Stomach smooth muscle (tissue), 2 donors: ENCODE data around the gene CNDP1.

Experiments
- H3K27ac ChIP-seq: one replicate; pipeline ENCODE4 v1.7.0; 2013; ENCODE audit warnings: mild to moderate bottlenecking, low read length, inconsistent platforms
- H3K27me3 ChIP-seq, 2 donors: one replicate each; pipeline ENCODE4 v1.7.0; 2013; ENCODE audit warnings: low read length in 2 of 2; ENCODE audit not compliant: insufficient read depth in 2 of 2, control insufficient read depth in 1 of 2
- H3K36me3 ChIP-seq, 2 donors: one replicate each; pipeline ENCODE4 v1.7.0; 2013; ENCODE audit warnings: low read length in 2 of 2; ENCODE audit not compliant: control insufficient read depth in 2 of 2, insufficient read depth in 2 of 2
- H3K4me1 ChIP-seq: one replicate; pipeline ENCODE4 v1.7.0; 2013; ENCODE audit warnings: low read length; ENCODE audit not compliant: control insufficient read depth, insufficient read depth
- H3K4me3 ChIP-seq, 2 donors: one replicate each; pipeline ENCODE4 v1.7.0; 2013; ENCODE audit warnings: low read length in 2 of 2
- H3K9ac ChIP-seq, 2 donors: one replicate each; pipeline ENCODE4 v1.7.0; 2013; ENCODE audit warnings: low read length in 2 of 2, mild to moderate bottlenecking in 1 of 2
- H3K9me3 ChIP-seq, 2 donors: one replicate each; pipeline ENCODE4 v1.7.0; 2013; ENCODE audit warnings: low read length in 2 of 2; ENCODE audit not compliant: control insufficient read depth in 2 of 2
- donor health status: healthy.
- donor health status: Pancreatic carcinoma.

The CNDP1 gene

DNA sequence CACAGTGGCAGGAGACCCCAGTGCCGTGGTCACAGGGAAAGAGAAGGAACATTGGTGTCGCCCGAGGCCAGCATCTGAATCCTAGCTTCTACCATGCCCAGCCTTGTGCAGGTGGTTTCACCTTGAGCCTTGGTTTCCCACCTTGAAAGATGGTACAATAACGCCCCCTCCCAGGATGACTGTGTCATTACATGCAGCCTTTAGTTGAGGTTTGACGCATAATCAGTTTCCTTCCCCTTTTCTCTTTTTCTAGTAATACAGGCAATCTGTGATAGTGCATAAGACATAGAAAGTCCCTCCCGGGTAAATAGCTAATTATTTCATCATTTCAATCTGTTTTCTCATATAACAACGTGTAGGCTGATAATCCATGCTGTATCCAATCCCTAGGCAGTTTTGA, 33.5 kb downstream of the CNDP1 start:
- H3K4me1 ChIP-seq: no peaks in the 10 kb centered on the region
- no peak overlapping the region for H3K9ac ChIP-seq
- H3K27ac ChIP-seq: no peak overlapping the region
- H3K27me3 ChIP-seq: peaks cover 0 to 3% of the 10 kb centered on the region in 2 donors
- H3K36me3 ChIP-seq: no peaks in the 10 kb centered on the region
- H3K9me3 ChIP-seq: no peaks in the 10 kb centered on the region
- H3K4me3 ChIP-seq: no peak overlapping the region

DNA sequence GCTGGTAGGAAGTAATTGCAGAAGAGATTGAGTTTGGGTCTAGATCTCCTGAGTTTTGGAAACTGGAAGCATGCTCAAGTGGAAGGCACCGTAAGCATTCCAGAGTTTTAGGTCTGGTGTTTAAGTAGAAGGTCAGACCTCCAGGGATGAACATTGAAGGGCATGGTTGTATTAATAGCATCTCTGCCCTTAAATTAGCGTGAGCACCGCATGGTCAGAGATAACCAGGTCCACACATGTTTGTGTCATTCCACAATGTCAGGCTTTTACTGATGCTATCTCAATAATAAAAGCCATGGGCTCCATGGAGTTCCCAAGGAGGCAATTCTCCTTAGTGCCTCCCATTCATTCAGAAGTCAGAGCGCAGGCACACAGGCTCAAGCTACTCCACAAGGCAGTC, 35.1 kb downstream of the CNDP1 start:
- Histone ChIP-seq H3K27me3 (peaks cover 0 to 3% of the 10 kb centered on the region in 2 donors), H3K9me3 (no peaks in the 10 kb centered on the region), H3K4me1 (no peaks in the 10 kb centered on the region), H3K4me3 (no peak overlapping the region), H3K27ac (no peak overlapping the region), H3K36me3 (no peaks in the 10 kb centered on the region), H3K9ac (no peak overlapping the region)

DNA sequence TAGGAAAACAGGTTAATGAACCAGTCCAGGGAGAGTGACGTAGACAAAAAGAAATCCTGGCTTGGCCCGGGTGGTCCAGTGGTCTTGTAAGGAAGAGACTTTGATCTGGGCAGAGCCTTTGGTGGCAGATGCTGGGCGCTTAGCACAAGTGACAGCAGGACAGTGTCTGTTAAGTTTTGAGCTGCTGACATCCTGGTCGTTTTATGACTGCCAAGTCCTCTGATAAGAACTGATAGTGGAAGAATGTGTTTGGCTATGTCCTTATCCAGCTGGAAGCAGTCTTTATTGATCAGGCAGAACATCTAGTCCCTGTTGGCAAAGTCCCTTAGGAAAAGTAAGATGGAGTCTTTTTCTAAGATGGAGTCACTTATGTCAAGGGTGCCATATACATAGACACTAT, 36.0 kb downstream of the CNDP1 start:
- Histone ChIP-seq H3K9ac (no peak overlapping the region), H3K36me3 (no peaks in the 10 kb centered on the region), H3K4me1 (no peaks in the 10 kb centered on the region), H3K27me3 (peaks cover 0 to 3% of the 10 kb centered on the region in 2 donors), H3K4me3 (no peak overlapping the region), H3K9me3 (no peaks in the 10 kb centered on the region), H3K27ac (no peak overlapping the region)

DNA sequence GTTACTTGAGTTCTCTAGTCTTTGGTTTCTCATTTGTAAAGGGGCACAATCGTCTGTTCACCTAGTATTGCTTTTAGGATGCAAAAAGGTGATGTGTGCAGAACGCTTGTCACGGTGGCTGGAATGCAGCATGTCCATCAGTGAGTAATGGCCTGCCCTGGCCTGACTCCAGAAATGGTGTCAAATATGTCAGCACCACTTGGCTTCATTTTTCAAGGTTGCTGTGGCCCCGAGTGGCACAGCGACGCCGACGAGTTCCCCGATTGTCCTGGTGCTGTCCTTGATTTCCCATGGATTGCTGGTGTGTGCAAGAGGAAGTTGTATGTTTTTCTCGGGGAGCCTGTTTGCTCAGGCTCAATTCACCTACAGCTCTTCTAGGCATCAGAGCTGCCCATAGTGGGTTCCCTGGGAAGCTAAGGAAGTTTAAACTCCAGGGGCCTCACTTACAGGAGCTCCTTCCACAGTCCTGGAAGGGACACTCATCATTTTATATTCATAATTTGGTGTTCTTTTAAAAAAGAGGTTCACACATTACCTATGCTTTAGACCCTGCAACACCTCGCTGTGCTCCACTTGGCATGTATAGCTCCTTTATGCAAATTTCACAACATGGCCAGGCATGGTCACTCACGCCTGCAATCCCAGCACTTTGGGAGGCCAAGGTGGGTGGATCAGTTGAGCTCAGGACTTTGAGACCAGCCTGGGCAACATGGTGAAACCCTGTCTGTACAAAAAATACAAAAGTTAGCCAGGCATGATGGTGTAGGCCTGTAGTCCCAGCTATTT, 37.8 kb downstream of the CNDP1 start:
- no peaks in the 10 kb centered on the region for H3K36me3 ChIP-seq
- H3K4me3 ChIP-seq: no peak overlapping the region
- no peak overlapping the region for H3K9ac ChIP-seq
- no peaks in the 10 kb centered on the region for H3K9me3 ChIP-seq
- H3K27ac ChIP-seq: no peak overlapping the region
- no peaks in the 10 kb centered on the region for H3K4me1 ChIP-seq
- peaks cover 3 to 4% of the 10 kb centered on the region in 2 donors for H3K27me3 ChIP-seq

DNA sequence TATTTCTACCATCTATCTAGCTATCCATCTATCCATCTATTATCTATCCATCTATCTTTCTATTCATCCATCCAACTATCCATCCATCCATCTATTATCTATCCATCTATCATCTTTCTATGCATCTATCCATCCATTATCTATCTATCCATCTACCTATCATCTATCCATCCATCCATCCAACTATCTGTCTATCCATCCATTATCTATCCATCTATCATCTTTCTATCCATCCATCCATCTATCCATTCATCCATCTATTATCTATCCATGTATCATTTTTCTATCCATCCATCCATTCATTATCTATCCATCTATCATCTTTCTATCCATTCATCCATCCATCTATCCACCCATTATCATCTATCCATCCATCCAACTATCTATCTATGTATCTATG, 38.8 kb downstream of the CNDP1 start:
- Histone ChIP-seq H3K9ac (no peak overlapping the region), H3K9me3 (no peaks in the 10 kb centered on the region), H3K36me3 (no peaks in the 10 kb centered on the region), H3K4me1 (no peaks in the 10 kb centered on the region), H3K27ac (no peak overlapping the region), H3K27me3 (peaks cover 3 to 4% of the 10 kb centered on the region in 2 donors), H3K4me3 (no peak overlapping the region)

DNA sequence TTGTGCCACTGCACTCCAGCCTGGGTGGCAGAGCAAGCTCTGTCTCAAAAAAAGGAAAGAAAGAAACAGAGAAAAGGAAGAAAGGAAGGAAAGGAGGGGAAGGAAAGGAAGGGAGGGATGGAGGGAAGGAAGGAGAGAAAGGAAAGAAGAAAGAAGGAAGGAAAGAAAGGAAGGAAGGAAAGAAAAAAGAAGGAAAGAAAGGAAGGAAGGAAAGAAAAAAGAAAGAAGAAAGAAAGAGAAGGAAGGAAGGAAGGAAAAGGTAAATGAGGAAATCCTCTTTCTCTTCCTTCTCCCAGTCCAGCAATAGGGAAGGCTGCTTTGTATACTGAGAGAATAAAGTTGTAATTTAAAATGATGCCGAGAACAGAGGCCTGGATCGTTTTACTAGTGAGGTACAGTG, 40.6 kb downstream of the CNDP1 start:
- H3K27ac ChIP-seq: no peak overlapping the region
- no peaks in the 10 kb centered on the region for H3K36me3 ChIP-seq

DNA sequence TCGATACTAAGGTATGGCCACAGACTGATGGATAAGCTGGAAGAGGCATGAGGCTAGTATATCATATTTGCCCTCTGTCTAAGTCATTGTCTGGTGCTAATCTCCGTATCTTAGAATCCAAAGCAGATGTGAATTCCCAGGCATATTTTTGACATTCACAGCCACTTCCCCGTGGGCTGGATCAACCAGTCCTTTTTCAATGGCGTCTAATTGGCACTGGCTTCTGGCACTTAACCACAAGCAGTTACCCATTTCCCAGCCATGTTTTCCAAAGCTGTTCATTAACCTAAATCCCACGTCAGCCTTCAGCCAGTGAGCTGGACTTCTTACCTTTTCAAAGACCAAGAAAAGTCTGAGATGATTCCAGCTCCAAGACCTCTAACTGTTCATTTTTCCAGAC, 42.7 kb downstream of the CNDP1 start:
- Histone ChIP-seq H3K36me3 (no peaks in the 10 kb centered on the region), H3K4me1 (no peaks in the 10 kb centered on the region), H3K9me3 (no peaks in the 10 kb centered on the region), H3K27ac (no peak overlapping the region), H3K4me3 (no peak overlapping the region), H3K27me3 (peaks cover 4 to 7% of the 10 kb centered on the region in 2 donors), H3K9ac (no peak overlapping the region)

More for the DNA sequence above, 40.6 kb downstream of the CNDP1 start:
- H3K4me1 ChIP-seq: no peaks in the 10 kb centered on the region
- no peak overlapping the region for H3K4me3 ChIP-seq
- no peak overlapping the region for H3K9ac ChIP-seq
- H3K27me3 ChIP-seq: peaks cover 0 to 4% of the 10 kb centered on the region in 2 donors
- no peaks in the 10 kb centered on the region for H3K9me3 ChIP-seq

DNA sequence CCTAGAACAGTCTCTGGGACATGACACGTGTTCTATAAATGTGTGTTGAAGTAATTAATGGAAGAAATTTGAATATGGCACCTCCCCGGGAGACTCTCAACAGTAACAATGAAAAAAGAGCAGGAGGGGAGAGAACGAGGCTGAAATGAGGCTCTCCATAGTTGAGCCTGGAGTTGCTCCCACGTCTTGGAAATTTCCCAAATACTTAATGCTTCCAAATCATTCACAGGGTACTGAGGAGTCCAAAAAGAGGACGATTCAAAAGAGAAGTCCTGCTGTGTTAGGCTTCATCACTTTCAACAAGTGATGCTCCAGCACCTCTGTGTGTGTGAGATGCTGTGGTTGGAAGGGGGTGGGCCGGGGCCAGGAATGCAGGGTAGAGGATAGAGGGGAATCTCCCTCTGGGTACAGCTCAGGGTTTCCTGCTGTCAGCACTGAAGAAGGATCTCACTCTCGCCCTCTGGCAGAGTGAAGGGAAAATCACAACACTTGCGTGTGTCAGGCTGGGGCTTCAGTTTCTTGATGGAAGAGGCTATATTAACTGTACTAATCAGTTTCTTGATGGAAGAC, 45.3 kb downstream of the CNDP1 start:
- Histone ChIP-seq H3K27ac (no peak overlapping the region), H3K27me3 (peaks cover 7 to 9% of the 10 kb centered on the region in 2 donors), H3K4me1 (no peaks in the 10 kb centered on the region), H3K9me3 (no peaks in the 10 kb centered on the region), H3K36me3 (no peaks in the 10 kb centered on the region), H3K4me3 (no peak overlapping the region), H3K9ac (no peak overlapping the region)

DNA sequence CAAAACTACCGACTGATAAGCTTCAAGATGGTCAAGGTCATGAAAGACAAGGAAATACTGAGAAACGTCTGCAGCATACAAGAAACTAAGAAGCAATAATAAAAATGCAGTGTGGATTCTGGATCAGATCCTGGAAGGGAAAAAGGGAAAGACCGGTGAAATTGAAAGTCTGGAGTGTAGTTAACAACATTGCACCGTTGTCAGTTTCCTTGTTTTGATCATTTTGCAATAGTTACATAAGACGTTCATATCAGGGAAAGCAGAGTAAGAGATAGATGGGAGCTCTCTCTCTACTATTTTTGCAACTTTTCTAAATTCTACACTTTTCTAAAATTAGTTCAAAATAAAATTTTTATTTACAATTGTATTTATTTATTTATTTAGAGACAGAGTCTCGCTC, 48.3 kb downstream of the CNDP1 start:
- no peak overlapping the region for H3K27ac ChIP-seq
- no peaks in the 10 kb centered on the region for H3K36me3 ChIP-seq
- H3K9ac ChIP-seq: no peak overlapping the region
- no peaks in the 10 kb centered on the region for H3K4me1 ChIP-seq
- no peaks in the 10 kb centered on the region for H3K9me3 ChIP-seq
- no peak overlapping the region for H3K4me3 ChIP-seq
- H3K27me3 ChIP-seq: peaks cover 4 to 7% of the 10 kb centered on the region in 2 donors

DNA sequence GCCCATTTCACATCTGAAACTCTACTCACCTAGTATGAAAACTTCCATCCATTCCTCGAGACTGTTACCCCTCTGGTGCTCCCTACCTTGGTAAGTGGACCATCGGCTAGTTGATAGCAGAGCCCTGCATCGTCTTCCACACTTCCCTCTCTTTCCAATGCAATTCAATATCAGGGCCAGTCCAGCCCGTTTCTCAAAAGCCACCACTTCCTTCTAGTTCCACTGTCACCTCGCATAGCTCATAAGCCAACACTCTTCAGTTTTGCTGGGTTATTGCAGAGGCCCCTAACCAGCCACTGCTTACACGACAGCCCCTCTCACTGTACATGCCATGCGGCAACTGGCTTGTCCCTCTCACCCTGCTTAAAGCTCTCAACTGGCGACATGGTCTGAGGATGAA, 53.1 kb downstream of the CNDP1 start:
- Histone ChIP-seq H3K27ac (no peak overlapping the region), H3K9ac (no peak overlapping the region), H3K4me1 (no peaks in the 10 kb centered on the region), H3K4me3 (no peak overlapping the region), H3K9me3 (no peaks in the 10 kb centered on the region), H3K27me3 (peaks cover 0 to 4% of the 10 kb centered on the region in 2 donors), H3K36me3 (no peaks in the 10 kb centered on the region)

DNA sequence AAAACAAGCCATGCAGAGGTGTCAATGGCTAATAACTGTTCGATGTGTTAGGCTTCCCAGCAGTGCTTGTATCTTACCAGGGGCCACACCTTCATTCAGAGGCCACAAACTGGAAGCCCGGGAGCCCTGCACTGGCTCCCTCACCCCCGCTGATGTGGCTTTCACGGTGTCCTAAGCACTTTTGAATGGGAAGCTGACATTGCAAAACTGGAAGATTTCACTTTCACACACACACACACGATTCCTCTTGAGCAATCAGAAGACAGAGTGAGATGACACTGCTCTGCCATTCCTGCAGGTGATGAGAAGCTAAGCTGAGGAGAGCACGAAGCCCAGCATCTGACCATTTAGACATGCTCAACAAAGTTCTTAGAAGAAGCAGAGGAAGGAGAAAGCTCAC, 54.7 kb downstream of the CNDP1 start:
- Histone ChIP-seq H3K36me3 (peaks cover 3 to 10% of the 10 kb centered on the region in 2 donors), H3K9me3 (no peaks in the 10 kb centered on the region), H3K9ac (no peak overlapping the region), H3K4me1 (no peaks in the 10 kb centered on the region), H3K27me3 (no peaks in the 10 kb centered on the region), H3K4me3 (no peak overlapping the region), H3K27ac (no peak overlapping the region)
